HuH-7 (cell line): ENCODE data around the gene CYTH2.

Experiments used
- DNase-seq: peaks from one replicate; pipeline ENCODE4 v3.0.0; 2011; ENCODE audit warnings: low spot score

Gene CYTH2

DNA sequence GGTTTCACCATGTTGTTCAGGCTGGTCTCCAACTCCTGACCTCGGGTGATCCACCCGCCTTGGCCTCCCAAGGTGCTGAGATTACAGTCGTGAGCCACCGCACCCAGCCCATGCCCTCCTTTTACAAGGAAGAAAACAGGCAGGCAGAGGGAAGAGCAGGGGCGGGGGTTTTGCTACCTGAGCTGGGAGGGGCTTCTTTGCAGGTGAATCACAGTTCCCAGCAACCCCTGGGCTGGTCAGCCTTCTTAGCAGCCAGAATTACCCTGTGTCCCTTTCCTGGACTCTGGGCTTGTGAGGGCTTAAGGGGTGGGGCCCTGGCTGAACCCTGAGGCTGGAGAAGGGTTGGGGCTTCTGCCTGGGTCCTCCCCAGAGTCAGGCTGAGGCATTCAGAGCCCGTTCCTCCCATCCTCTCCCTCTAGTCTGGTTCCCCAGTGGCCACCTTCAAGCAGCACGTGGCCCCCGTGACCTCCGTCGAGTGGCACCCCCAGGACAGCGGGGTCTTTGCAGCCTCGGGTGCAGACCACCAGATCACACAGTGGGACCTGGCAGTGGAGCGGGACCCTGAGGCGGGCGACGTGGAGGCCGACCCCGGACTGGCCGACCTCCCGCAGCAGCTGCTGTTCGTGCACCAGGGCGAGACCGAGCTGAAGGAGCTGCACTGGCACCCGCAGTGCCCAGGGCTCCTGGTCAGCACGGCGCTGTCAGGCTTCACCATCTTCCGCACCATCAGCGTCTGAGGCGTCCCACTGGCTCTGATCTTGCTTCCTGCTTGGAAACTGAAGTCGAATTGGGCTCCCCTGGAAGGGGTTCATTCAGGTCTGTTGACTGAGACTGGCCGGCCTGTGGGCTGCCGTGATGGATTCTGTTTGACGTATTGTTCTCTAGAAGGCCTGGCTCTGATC lies 16.6 kb upstream of the CYTH2 start:
- no peak for DNase-seq

DNA sequence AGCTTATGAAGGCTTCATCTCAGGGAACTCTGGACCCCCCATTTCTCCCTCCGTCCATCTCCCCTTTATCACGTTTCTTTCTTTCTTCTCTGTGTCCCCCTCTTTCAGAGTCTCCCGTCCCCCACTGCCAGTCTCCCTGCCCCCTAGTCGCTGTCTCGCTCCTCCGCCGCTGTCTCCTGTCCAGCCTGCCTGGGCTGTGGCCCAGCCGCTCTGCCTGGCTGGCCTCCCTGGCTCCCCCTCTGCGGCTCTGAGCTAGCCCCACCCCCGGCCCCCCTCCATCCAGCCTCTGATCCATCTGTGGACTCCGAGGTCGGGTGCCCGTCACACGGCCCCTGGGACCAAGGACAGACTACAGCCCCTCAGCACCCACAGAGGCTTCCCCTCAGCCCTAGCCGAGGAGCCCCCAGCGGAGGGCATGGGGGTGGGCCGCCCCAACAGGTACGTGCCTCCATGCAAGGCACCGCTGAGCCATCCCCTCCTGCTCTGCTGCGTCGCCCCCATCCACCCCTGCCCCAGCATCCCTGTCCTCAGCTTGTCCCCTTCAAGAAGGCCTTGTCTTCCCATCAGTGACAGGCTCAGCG lies 14.9 kb upstream of the CYTH2 start:
- no peak for DNase-seq

GRCh38 chr19:48455171-48455907 lies 13.8 kb upstream of the CYTH2 start, which contains the start of gene KCNJ14:
TSS of gene KCNJ14 (plus strand) at chr19:48455574. CDS start at chr19:48461725, 6,151 bp downstream.
- DNase-seq = no peak

- no peak for DNase-seq
Measured at GRCh38 chr19:48455908-48456562, 13.1 kb upstream of the CYTH2 start.

DNA sequence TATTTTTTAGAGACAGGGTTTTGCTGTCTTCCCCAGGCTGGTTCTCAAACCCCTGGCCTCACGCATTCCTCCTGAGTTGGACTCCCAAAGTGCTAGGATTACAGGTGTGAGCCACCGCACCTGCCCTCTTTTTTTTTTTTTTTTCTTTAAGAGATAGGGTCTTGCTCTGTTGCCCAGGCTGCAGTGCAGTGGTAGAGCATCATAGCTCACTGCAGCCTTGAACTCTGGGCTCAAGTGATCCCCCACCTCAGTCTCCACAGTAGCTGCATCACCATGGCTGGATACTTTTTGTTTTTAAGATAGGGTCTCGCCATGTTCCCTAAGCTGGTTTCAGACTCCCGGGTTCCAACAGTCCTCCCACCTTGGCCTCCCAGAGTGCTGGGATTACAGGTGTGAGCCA lies 12.3 kb upstream of the CYTH2 start:
- DNase-seq = no peak

DNA sequence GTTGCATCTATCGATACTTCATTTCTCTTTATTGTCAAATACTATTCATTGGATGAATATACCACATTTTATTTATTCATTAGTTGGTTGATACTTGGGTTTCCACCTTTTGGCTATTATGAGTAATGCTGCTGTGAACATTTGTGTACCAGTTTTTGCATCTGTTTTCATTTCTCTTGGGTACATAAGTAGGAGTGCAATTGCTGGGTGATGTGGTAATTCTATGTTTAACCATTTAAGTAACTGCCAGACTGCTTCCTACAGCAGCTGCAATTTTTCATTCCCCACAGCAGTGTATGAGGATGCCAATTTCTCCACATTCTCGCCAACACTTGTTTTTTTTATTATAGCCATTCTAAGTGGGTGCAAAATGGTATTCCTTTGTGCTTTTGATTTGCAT lies 11.2 kb upstream of the CYTH2 start:
- DNase-seq = no peak

GRCh38 chr19:48461651-48461981 lies 7.6 kb upstream of the CYTH2 start:
- DNase-seq = no peak

- DNase-seq = no peak
Measured at GRCh38 chr19:48461982-48462655, 7.0 kb upstream of the CYTH2 start.

DNA sequence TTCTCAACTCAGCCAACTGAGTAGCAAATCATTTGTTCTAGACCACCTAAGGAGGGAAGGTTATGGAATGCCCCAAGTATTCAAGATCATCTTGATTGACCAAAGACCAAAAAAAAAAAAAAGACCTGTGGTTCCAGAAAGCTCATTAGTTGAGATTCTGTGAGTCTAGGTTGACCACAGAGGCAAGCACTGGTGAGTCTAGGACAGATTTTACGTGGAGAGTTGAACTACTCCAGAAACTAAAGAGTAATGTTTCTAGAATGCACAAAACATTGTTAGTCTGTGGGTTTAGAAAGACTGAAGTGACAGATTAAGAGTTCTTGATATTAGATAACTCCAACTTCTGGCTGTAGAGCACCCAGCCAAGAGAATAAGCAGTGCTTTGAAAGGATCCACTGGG lies 4.0 kb upstream of the CYTH2 start:
- DNase-seq = no peak

- DNase-seq = no peak
Measured at GRCh38 chr19:48466561-48467325, 2.4 kb upstream of the CYTH2 start.

GRCh38 chr19:48468772-48469288 lies 339 bp upstream of the CYTH2 start:
- DNase-seq = peak; percentile 98

DNA sequence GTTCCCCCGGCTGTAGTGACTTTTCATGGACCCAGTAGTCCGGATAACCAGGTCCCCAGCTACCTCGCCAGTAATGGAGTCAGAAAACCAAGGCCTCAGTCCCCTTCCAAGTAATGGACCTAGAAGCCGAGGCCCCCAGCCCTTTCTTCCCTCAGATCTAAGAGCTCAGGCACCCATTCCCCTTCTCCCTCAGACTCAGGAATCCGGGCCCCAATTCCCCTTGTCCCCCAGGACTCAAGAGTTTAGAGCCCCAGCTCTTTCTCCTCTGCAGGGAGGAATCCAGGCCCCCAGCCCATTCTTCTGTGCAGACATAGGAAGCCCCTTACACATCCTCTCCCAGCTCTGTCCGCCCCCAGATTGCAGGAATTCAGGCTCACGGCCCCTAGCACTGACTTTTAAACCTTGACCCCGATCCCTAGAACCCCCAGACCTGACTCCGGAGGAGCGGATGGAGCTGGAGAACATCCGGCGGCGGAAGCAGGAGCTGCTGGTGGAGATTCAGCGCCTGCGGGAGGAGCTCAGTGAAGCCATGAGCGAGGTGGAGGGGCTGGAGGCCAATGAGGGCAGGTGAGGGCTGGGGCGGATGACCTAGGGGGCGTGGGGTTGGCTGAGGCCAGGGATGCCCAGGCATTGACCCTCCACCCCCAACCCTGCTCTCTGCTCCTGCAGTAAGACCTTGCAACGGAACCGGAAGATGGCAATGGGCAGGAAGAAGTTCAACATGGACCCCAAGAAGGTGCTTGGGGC lies 938 bp downstream of the CYTH2 start:
- no peak for DNase-seq

DNA sequence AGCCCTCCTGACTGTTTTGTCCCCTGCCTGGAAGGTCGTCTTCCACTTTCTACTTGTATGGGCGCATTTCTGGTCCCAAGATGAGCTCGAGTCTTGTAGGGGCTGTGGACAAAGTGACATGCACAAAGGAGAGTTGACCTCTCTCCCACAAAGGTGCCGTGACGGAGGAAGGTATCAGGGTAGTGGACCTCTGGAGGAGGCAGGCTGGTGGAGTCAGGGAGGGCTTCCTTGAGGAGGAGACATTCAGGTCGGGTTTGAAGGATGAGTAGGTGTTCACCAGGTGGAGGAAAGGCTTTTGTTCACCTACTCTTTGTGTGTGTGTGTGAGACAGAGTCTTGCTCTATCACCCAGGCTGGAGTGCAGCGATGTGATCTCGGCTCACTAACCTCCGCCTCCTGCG lies 1.7 kb downstream of the CYTH2 start:
- no peak for DNase-seq

- DNase-seq = no peak
Measured at GRCh38 chr19:48471836-48472235, 2.7 kb downstream of the CYTH2 start.

DNA sequence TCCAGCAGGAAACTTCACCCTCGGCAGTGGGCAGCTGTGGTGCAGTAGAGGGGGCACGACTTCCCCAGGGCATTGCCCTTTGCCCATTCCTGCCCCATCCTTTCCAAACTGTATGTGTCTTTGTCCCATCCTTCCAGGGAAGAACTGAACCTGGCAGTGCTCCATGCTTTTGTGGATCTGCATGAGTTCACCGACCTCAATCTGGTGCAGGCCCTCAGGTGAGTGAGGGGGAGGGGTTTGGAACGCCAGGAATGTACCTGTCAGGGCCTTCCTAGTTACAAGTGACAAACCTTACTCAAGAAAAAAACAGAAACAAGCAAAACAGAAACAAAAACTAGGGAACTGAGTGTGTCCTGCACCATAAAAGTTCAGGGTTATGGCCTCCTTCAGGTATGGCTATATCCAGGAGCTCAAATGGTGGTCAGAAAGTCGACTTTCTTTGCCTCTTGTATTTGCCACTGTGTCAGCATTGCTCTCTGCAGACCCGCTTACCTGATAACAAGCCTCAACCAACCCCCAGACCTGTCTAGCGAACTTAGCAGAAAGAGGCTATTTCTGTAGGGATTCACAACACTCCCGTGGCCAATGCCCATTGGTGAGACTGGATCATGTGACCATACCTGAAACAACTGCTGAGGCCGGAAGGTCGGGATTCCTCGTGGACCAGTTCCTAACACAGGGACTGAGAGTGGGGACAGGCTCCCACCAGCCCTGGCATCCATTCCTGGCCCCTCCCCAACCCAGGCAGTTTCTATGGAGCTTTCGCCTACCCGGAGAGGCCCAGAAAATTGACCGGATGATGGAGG lies 4.2 kb downstream of the CYTH2 start:
- no peak for DNase-seq

GRCh38 chr19:48474084-48474592 lies 5.0 kb downstream of the CYTH2 start:
- no peak for DNase-seq

GRCh38 chr19:48475369-48476068 lies 6.3 kb downstream of the CYTH2 start:
- no peak for DNase-seq

DNA sequence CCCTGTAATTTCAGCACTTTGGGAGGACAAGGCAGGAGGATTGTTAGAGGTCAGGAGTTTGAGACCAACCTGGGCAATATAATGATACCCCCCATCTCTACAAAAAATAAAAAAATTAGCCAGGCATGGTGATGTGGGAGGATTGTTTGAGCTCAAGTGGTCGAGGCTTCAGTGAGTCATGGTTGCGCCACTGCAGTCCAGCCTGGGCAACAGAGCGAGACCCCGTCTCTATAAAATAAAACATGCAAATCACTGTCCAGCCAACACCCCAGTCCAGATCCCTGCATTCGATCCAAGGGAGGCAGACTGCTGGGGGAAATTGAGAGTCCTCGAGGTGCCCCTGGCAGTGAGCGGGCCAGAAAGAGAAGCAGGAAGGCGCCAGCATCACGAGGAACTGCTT lies 7.0 kb downstream of the CYTH2 start:
- no peak for DNase-seq
